ENCODE data around the gene TEX48. TPM values are rescaled to one million over a fixed set of nuclear protein-coding genes. Genes with fewer than 3 reads are reported as not detected.

TEX48 gene
- polyA plus RNA-seq, 2 of the 4 experiments (the other 2 are of a cell fraction) = not detected

DNA sequence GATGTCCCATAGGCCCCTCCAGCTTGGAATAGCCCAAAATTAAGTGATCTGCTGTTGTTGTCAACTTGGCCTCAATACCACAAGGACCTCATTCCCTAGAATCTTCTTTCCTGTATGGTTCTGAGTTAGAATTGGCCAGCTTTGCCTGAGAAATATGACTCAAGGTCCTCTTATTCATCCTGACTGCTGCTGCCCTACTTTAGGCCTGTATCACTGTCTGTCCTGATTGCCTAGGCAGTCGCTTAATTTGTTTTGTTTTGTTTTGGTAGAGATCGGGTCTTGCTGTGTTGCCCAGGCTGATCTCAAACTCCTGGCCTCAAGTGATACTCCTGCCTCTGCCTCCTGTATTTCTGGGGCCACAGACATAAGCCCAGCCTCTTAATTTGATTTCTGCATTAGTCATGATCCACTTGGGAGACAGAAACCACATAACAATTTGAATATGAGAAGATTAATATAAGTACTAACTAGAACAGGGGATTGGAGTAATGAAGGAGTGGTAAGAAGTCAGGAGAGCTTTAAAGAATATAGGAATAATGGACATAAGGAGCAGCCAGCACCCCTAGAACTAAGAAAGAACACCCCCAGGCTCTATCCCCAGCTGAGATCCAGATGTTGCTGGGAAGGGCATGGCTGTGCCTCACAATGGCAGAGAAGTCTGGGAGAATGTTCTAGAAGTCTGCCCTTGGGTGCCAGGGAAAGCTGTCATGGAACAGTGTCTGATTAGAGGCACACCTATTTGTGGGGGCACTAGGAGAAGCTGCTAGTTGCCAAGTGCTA lies 29.0 kb downstream of the TEX48 start:
- FAIRE-seq = no peak
- H3K4me3 ChIP-seq = no peak overlapping the region
- CTCF ChIA-PET = interaction anchor here (0.6 to 16.9 kb wide), 72 partner anchors 9 to 401 kb away, joined by 3 to 259 read pairs (median 6); partner anchors contain the start of gene ATP6V1G1
- POLR2A ChIA-PET = interaction anchor here (0.7 to 1.6 kb wide), 5 partner anchors 63 to 257 kb away, joined by 3 to 6 read pairs (median 3); partner anchors contain the start of gene ATP6V1G1
- 0 out of 3 replicates have a peak, but pooled peaks cover 3% of the 10 kb centered on the region for H3K4me1 ChIP-seq
- 87% methylated on average over 2 of the region's 2 CpGs for WGBS (ENCODE audit: missing lambda C conversion rate)
- peak; percentile 41 to 62; a peak in 3 of 6 replicates for ATAC-seq
- peak overlapping the region in 1 of 2 experiments; percentile 43; a peak in 2 of 6 replicates for H3K27ac ChIP-seq
- no peak overlapping the region for H3K4me2 ChIP-seq
- TF ChIP-seq MYC (IDR thresholded peaks at IDR 0.05; ENCODE audit: borderline replicate concordance, low read length) = no peak
- DNase-seq (ENCODE audit: low read depth in 1 of 2, low spot score in 1 of 2) = no peak
- H3K9me3 ChIP-seq = no peaks in the 10 kb centered on the region

DNA sequence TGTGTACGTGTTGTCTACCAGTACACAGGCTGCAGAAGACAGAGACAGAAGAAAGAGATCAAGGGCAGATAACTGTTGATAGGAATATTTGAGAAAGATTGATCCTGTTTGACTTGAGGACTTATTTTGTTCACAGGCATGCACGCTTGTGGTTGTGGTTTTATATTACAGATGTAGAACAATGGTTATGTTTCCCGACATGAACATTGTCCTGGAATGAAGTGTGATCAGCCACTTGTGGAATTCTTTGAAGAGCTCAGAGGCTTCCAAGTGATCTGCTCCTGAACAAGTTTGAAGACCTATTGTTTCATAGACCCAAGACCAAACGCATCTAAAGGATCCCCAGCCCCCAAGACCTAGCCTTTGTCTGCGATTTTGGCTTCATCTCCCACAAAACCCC lies 38.1 kb downstream of the TEX48 start:
- H3K4me2 ChIP-seq = no peak overlapping the region
- no peak overlapping the region for H3K4me3 ChIP-seq
- 90% methylated on average over 5 of the region's 5 CpGs for WGBS (ENCODE audit: missing lambda C conversion rate)
- H3K9me3 ChIP-seq = no peaks in the 10 kb centered on the region
- CTCF ChIA-PET = interaction anchor here (1.0 to 3.7 kb wide), 6 partner anchors 8 to 239 kb away, joined by 3 to 22 read pairs (median 6); no protein-coding TSS in a partner anchor
- POLR2A ChIA-PET = no interaction called here
- H3K27ac ChIP-seq = no peak overlapping the region
- FAIRE-seq (no peak), DNase-seq (ENCODE audit: low read depth in 1 of 2, low spot score in 1 of 2) (no peak), ATAC-seq (no peak)
- TF ChIP-seq TP53 (CRISPR knock-in tag; IDR thresholded peaks at IDR 0.05) (no peak), ZFP36 (IDR thresholded peaks at IDR 0.05; ENCODE audit: borderline replicate concordance, partially characterized antibody) (no peak), RNF2 (IDR thresholded peaks at IDR 0.05; ENCODE audit: borderline replicate concordance, low read depth) (no peak)
- H3K4me1 ChIP-seq = no peaks in the 10 kb centered on the region

DNA sequence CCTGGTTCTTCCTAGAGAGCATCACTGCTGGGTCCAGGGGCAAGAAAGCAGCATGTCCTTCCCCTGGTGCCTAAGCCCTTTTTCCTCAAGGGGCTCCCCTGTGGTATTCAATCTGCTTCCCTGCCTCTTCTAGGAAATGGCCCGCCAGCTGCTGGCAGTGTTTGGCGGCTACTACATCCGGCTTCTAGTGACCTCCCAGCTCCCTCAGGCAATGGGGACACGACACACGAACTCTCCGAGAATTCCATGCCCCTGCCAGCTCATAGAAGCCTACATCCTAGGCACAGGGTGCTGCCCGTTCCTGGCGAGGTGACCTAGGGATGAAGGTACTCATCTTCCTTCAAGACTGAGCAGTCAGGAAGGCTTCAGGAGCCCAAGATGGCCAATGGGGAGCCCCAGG lies 39.0 kb downstream of the TEX48 start:
- CTCF ChIA-PET = interaction anchor here (1.8 to 3.7 kb wide), 2 partner anchors 11 to 238 kb away, joined by 6 to 22 read pairs; no protein-coding TSS in a partner anchor
- Histone ChIP-seq H3K4me2 (no peak overlapping the region), H3K27ac (no peak overlapping the region), H3K4me1 (no peaks in the 10 kb centered on the region), H3K9me3 (no peaks in the 10 kb centered on the region), H3K4me3 (no peak overlapping the region)
- 89% methylated on average over 4 of the region's 8 CpGs for WGBS (ENCODE audit: missing lambda C conversion rate)
- FAIRE-seq (no peak), ATAC-seq (no peak), DNase-seq (ENCODE audit: low read depth in 1 of 2, low spot score in 1 of 2) (no peak)
- no peak for TF ChIP-seq ESRRA (IDR thresholded peaks at IDR 0.05; ENCODE audit: borderline replicate concordance, low read length)
- TF ChIP-seq POLR2A (IDR thresholded peaks at IDR 0.05; ENCODE audit: low read length) = no peak
- TF ChIP-seq MYC (IDR thresholded peaks at IDR 0.05; ENCODE audit: borderline replicate concordance, low read length) = no peak
- TF ChIP-seq CEBPB (IDR thresholded peaks at IDR 0.05) = no peak
- TF ChIP-seq ZNF302 (CRISPR knock-in tag; IDR thresholded peaks at IDR 0.05) = no peak
- TF ChIP-seq MAFK (IDR thresholded peaks at IDR 0.05; ENCODE audit: partially characterized antibody) = no peak
- TF ChIP-seq, protein P1, sequence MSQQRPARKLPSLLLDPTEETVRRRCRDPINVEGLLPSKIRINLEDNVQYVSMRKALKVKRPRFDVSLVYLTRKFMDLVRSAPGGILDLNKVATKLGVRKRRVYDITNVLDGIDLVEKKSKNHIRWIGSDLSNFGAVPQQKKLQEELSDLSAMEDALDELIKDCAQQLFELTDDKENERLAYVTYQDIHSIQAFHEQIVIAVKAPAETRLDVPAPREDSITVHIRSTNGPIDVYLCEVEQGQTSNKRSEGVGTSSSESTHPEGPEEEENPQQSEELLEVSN (IDR thresholded peaks at IDR 0.05; ENCODE audit: borderline replicate concordance, low read depth) = no peak
- POLR2A ChIA-PET = no interaction called here

DNA sequence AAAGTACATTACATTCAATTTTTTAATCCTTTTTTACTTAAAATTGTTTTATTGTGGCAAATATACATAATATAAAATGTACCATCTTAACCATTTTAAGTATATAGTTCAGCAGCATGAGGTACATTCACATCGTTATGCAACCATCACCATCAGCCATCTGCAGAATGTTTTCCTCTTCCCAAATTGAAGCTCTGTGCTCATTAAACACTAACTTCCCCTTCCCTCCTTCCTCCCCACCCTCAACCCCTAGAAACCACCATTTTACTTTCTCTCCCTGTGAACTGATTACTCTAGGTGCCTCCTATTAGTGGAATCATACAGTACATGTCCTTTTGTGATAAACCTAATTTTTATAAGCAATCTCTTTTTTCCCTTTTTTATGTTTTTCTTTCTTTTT lies 40.0 kb downstream of the TEX48 start:
- H3K4me1 ChIP-seq = no peaks in the 10 kb centered on the region
- ChIA-PET POLR2A (interaction anchor here (0.6 kb wide), 1 partner anchor 112 kb away, joined by 3 read pairs; no protein-coding TSS in a partner anchor), CTCF (interaction anchor here (0.7 to 3.7 kb wide), 6 partner anchors 10 to 236 kb away, joined by 3 to 22 read pairs (median 3); no protein-coding TSS in a partner anchor)
- ATAC-seq (no peak), DNase-seq (ENCODE audit: low read depth in 1 of 2, low spot score in 1 of 2) (no peak), FAIRE-seq (no peak)
- no peak overlapping the region for H3K4me2 ChIP-seq
- H3K9me3 ChIP-seq = no peaks in the 10 kb centered on the region
- H3K27ac ChIP-seq = no peak overlapping the region
- no peak for TF ChIP-seq FOXS1 (CRISPR knock-in tag; IDR thresholded peaks at IDR 0.05)
- TF ChIP-seq HDAC2 (IDR thresholded peaks at IDR 0.05) = no peak
- no peak for TF ChIP-seq TP53 (CRISPR knock-in tag; IDR thresholded peaks at IDR 0.05)
- no peak for TF ChIP-seq EHMT2 (IDR thresholded peaks at IDR 0.05; ENCODE audit: low read depth)
- TF ChIP-seq, protein P2, sequence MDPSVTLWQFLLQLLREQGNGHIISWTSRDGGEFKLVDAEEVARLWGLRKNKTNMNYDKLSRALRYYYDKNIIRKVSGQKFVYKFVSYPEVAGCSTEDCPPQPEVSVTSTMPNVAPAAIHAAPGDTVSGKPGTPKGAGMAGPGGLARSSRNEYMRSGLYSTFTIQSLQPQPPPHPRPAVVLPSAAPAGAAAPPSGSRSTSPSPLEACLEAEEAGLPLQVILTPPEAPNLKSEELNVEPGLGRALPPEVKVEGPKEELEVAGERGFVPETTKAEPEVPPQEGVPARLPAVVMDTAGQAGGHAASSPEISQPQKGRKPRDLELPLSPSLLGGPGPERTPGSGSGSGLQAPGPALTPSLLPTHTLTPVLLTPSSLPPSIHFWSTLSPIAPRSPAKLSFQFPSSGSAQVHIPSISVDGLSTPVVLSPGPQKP (IDR thresholded peaks at IDR 0.05; ENCODE audit: low read depth, low read length) = no peak
- TF ChIP-seq HOXB13 (CRISPR knock-in tag; IDR thresholded peaks at IDR 0.05; ENCODE audit: low read depth) = no peak
- no peak for TF ChIP-seq CBX8 (IDR thresholded peaks at IDR 0.05)
- TF ChIP-seq, protein P3, sequence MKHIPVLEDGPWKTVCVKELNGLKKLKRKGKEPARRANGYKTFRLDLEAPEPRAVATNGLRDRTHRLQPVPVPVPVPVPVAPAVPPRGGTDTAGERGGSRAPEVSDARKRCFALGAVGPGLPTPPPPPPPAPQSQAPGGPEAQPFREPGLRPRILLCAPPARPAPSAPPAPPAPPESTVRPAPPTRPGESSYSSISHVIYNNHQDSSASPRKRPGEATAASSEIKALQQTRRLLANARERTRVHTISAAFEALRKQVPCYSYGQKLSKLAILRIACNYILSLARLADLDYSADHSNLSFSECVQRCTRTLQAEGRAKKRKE (CRISPR knock-in tag; IDR thresholded peaks at IDR 0.05; ENCODE audit: low read depth) = no peak
- TF ChIP-seq ESRRA (IDR thresholded peaks at IDR 0.05; ENCODE audit: borderline replicate concordance, low read length) = no peak
- TF ChIP-seq MAFK (IDR thresholded peaks at IDR 0.05; ENCODE audit: partially characterized antibody) = no peak
- no peak for TF ChIP-seq ZC3H11A (IDR thresholded peaks at IDR 0.05)
- no peak for TF ChIP-seq CHD4 (IDR thresholded peaks at IDR 0.05; ENCODE audit: borderline replicate concordance)
- TF ChIP-seq SMC3 (IDR thresholded peaks at IDR 0.05) = no peak
- TF ChIP-seq RNF2 (IDR thresholded peaks at IDR 0.05; ENCODE audit: borderline replicate concordance, low read depth) = no peak
- TF ChIP-seq, protein P1 (IDR thresholded peaks at IDR 0.05; ENCODE audit: borderline replicate concordance, low read depth) = no peak
- no peak for TF ChIP-seq ZSCAN20 (CRISPR knock-in tag; IDR thresholded peaks at IDR 0.05)
- no peak overlapping the region for H3K4me3 ChIP-seq
- 94% methylated on average over 1 of the region's 1 CpG for WGBS (ENCODE audit: missing lambda C conversion rate)

Measured in A549 (cell line).